Esophagus squamous epithelium (tissue), 5 donors: Measurements from ENCODE around the gene RHEX. TPM values are rescaled to one million over a fixed set of nuclear protein-coding genes. Genes with fewer than 3 reads are reported as not detected.

Experiments
- DNase-seq: peaks from one replicate; lab custom pipeline; 2025; lab: John Stamatoyannopoulos, UW
- H3K27ac ChIP-seq, 4 donors: fragments of 200-600 bp; sonication (generic); one replicate each; pipeline ENCODE4 v1.5.1; 2016 to 2019; ENCODE audit warnings: mild to moderate bottlenecking in 1 of 4
- H3K27me3 ChIP-seq, 4 donors: fragments of 200-600 bp; sonication (generic); 1 replicate in 3 of 4; 2 replicates in 1 of 4; pipeline versions ENCODE4 v1.5.1 to v1.6.0; 2017 to 2021; ENCODE audit warnings: antibody characterized with exemption in 1 of 4
- H3K36me3 ChIP-seq, 3 donors: fragments of 200-600 bp; sonication (generic); one replicate each; pipeline ENCODE4 v1.5.1; 2016 to 2019
- H3K4me1 ChIP-seq, 3 donors: fragments of 200-600 bp; sonication (generic); one replicate each; pipeline ENCODE4 v1.5.1; 2017 to 2019
- H3K4me3 ChIP-seq, 4 donors: fragments of 200-600 bp; sonication (generic); 1 replicate in 3 of 4; 2 replicates in 1 of 4; pipeline ENCODE4 v1.5.1; 2016 to 2019; ENCODE audit warnings: mild to moderate bottlenecking in 2 of 4, moderate library complexity in 1 of 4
- H3K9me3 ChIP-seq, 3 donors: fragments of 200-600 bp; sonication (generic); one replicate each; pipeline ENCODE4 v1.5.1; 2016 to 2019
- POLR2A ChIP-seq, 4 donors: fragments of 450-650 bp; IDR thresholded peaks; one replicate each; pipeline ENCODE4 v1.6.1; 2017; ENCODE audit warnings: antibody characterized with exemption in 4 of 4, mild to moderate bottlenecking in 4 of 4, moderate library complexity in 3 of 4
- WGBS, 2 donors: methylation state at CpG; one replicate each; pipeline ENCODE4 v1.1.5; 2018; 5-methylcytosine and 5-hydroxymethylcytosine counted together
- intact Hi-C: fragments of 100-400 bp; cut with DNase I; formaldehyde crosslinking; loops from one replicate; pipeline ENCODE4 v1.15.0; 2022
- total RNA-seq, 4 donors: library from RNA; depleted of rRNA; stranded (reverse); fragments of >200 nt; gene quantifications; one replicate each; pipeline ENCODE4 v1.1.0, GENCODE V29; 2016
- TF ChIP-seq, protein P1 (sequence below), 6 experiments: fragments of 450-650 bp in 4 of 6; fragments of 200-600 bp in 2 of 6; sonication (generic) in 2 of 6; IDR thresholded peaks; one replicate each; pipeline ENCODE4 v1.5.1; 2016 to 2019; ENCODE audit warnings: antibody characterized with exemption in 6 of 6, mild to moderate bottlenecking in 4 of 6, moderate library complexity in 4 of 6
- donor health status: DM: yes; HTN: yes; CAD: no.

Gene RHEX
- total RNA-seq, 4 donors from 2014 or later = 0.72 to 21.9 (median 4.5) TPM; not detected in 1

DNA sequence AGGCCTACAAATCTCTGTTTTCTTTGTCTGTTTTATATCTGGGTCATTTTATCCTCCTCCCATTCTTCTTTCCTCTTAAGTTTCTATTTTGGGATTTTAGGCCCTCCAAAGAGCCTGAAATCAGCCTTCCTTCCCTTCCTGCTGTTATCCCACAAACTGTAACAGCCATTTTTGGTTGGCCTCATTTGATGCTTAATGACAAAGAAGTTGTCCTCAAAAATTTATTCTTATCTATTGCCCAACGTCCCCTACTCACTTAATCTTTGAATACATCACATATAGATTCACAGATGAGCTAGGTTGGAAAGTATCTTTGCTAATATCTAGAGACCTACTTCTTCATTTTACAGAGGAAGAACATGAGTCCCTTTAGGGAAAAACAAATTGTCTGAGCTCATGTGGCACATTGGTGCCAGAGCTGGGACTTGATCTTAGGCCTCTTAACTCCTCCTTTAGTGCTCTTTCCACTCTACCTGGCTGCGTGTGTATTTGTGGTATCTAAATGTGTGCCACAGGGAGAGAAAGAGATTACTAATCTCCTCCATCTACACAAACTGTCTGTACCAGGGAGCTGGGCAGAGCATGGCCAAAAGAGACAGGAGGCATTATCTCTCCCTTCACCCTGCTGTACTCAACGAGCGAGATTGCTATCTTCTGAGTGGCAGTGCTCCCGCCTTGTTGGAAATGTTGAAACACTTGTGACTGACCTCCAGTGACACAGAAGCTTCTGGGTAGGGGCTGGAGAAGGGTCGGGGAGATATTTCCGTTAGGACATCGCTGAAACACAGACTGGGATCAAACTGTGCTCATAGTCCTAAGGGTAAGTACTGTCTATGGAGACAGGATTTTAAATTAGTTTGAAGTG lies 30.1 kb downstream of the RHEX start:
- intact Hi-C loops = no loop called here
- peak in 1 of 4 donors; percentile 29 for TF ChIP-seq POLR2A (IDR thresholded peaks at IDR 0.05)
- TF ChIP-seq, protein P1, sequence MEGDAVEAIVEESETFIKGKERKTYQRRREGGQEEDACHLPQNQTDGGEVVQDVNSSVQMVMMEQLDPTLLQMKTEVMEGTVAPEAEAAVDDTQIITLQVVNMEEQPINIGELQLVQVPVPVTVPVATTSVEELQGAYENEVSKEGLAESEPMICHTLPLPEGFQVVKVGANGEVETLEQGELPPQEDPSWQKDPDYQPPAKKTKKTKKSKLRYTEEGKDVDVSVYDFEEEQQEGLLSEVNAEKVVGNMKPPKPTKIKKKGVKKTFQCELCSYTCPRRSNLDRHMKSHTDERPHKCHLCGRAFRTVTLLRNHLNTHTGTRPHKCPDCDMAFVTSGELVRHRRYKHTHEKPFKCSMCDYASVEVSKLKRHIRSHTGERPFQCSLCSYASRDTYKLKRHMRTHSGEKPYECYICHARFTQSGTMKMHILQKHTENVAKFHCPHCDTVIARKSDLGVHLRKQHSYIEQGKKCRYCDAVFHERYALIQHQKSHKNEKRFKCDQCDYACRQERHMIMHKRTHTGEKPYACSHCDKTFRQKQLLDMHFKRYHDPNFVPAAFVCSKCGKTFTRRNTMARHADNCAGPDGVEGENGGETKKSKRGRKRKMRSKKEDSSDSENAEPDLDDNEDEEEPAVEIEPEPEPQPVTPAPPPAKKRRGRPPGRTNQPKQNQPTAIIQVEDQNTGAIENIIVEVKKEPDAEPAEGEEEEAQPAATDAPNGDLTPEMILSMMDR (IDR thresholded peaks at IDR 0.05) = no peak
- 78% methylated on average over 8 of the region's 8 CpGs for WGBS, 2 donors
- Histone ChIP-seq H3K27ac (no peak overlapping the region), H3K27me3 (no peaks in the 10 kb centered on the region), H3K4me1 (no peaks in the 10 kb centered on the region), H3K9me3 (no peaks in the 10 kb centered on the region), H3K4me3 (no peak overlapping the region), H3K36me3 (no peaks in the 10 kb centered on the region)
- DNase-seq = no peak

DNA sequence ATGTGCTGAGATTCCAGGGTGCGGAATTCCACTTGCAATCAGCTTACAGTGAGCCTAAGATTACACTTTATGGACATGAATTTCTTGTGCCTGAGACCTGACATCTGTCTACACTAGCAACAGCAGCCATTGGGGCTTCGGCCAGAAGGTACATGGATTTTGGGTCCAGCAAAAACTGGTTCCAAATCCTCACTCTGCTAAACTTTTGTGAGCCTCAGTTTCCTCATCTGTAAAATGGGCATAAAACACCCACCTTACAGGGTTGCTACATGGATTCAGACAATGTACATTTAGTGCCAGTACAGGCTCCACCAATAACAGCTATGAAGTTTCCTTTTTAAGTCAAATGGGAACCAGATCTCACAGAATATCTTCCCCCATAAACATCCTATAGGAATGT lies 30.8 kb downstream of the RHEX start:
- no peaks in the 10 kb centered on the region for H3K36me3 ChIP-seq
- H3K4me1 ChIP-seq = no peaks in the 10 kb centered on the region
- WGBS, 2 donors = 100% methylated on average over 1 to 2 of the region's 2 CpGs
- H3K9me3 ChIP-seq = no peaks in the 10 kb centered on the region
- no peak overlapping the region for H3K27ac ChIP-seq
- DNase-seq = no peak
- intact Hi-C loops = no loop called here
- H3K4me3 ChIP-seq = peak overlapping the region in 1 of 4 donors; percentile 7
- no peaks in the 10 kb centered on the region for H3K27me3 ChIP-seq
- TF ChIP-seq, protein P1 (IDR thresholded peaks at IDR 0.05) = no peak
- TF ChIP-seq POLR2A (IDR thresholded peaks at IDR 0.05) = no peak

DNA sequence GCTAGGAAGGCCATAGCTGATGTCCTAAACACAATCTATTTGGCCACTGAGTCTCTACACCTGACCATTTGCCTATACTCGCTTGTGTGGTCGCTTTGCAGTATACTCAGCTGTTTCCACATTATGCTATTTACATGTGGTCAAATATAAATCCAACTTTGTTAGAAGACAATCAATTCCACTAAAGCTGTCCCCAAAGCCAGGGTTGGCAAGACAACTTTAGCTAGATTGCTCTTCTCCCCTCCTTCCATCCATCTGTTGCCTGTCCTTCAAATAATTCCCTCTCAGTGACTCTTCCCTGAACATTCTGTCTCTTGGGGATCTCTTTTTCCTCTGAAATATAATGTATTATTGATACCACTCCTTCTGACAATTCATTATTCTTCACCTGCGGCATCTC lies 34.1 kb downstream of the RHEX start:
- Histone ChIP-seq H3K4me3 (no peak overlapping the region), H3K36me3 (no peaks in the 10 kb centered on the region), H3K9me3 (no peaks in the 10 kb centered on the region), H3K4me1 (no peaks in the 10 kb centered on the region), H3K27me3 (no peaks in the 10 kb centered on the region), H3K27ac (no peak overlapping the region)
- TF ChIP-seq POLR2A (IDR thresholded peaks at IDR 0.05) = no peak
- 94 to 95% methylated on average over 3 of the region's 3 CpGs for WGBS, 2 donors
- intact Hi-C loops = no loop called here
- no peak for DNase-seq

DNA sequence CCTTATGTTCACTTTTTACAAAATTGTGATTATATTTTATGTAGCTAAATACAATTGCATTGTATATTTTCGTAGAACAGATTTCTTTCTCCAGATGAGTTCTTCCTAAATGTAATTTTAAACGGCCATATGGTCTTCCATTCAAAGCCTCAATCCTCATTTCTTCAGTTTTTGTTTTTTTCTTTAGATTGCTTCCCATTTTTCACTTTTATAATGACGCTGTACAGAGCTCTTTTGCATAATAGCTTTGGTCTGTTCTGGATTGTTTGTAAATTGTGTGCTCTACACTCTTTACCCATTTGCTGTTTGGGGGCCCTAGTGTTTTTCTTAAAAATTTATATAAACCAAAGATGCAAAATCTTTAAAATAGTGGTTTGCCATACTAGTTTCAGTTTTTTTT lies 36.4 kb downstream of the RHEX start:
- TF ChIP-seq, protein P1 (IDR thresholded peaks at IDR 0.05) = no peak
- no peak for TF ChIP-seq POLR2A (IDR thresholded peaks at IDR 0.05)
- H3K27me3 ChIP-seq = peaks cover 0 to 4% (median 0%) of the 10 kb centered on the region in 4 donors
- no peak for DNase-seq
- no peak overlapping the region for H3K27ac ChIP-seq
- intact Hi-C loops = no loop called here
- H3K4me1 ChIP-seq = no peaks in the 10 kb centered on the region
- no peak overlapping the region for H3K4me3 ChIP-seq
- no peaks in the 10 kb centered on the region for H3K36me3 ChIP-seq
- H3K9me3 ChIP-seq = no peaks in the 10 kb centered on the region
- WGBS, 2 donors = 63 to 70% methylated on average over 3 of the region's 3 CpGs

DNA sequence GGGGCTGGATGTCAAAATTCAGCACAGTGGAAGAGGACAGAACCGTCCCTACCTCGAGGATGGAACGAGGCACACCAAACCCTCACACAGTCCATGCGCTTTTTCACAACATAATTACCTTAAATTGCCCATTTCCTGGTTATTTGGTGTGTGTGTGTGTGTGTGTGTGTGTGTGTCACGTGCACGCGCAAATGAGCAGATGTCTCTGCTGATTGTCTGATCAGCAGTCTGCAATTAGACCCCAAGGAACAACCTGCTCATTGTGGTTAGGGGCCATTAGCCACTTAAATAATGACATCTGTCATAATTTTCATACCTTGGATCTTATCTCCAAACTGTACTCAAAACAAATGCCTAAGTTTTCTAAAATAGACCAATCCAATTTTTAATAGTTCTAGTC lies 41.1 kb downstream of the RHEX start:
- TF ChIP-seq, protein P1 (IDR thresholded peaks at IDR 0.05) = no peak
- no peak for TF ChIP-seq POLR2A (IDR thresholded peaks at IDR 0.05)
- DNase-seq = no peak
- Histone ChIP-seq H3K36me3 (no peaks in the 10 kb centered on the region), H3K4me1 (no peaks in the 10 kb centered on the region), H3K4me3 (no peak overlapping the region), H3K9me3 (no peaks in the 10 kb centered on the region), H3K27me3 (peaks cover 0 to 4% (median 0%) of the 10 kb centered on the region in 4 donors), H3K27ac (no peak overlapping the region)
- intact Hi-C loops = no loop called here
- WGBS, 2 donors = 60 to 91% methylated on average over 4 to 6 of the region's 7 CpGs
